HepG2 (cell line): ENCODE results near the gene IQGAP2. TPM values are rescaled to one million over a fixed set of nuclear protein-coding genes. Genes with fewer than 3 reads are reported as not detected.

Experiments
- BORCS8-MEF2B ChIP-seq: sonication (generic); formaldehyde crosslinking; IDR thresholded peaks from 2 replicates; pipeline ENCODE4 v1.8.0; 2022; ENCODE audit warnings: mild to moderate bottlenecking, missing genetic modification reagents
- FOXP1 ChIP-seq, 2 experiments: fragments of 450-650 bp in 1 of 2; IDR thresholded peaks; 2 replicates each; pipeline ENCODE4 v1.6.1; 2017 to 2018; ENCODE audit warnings: antibody characterized with exemption in 1 of 2
- GATAD1 ChIP-seq: IDR thresholded peaks from 2 replicates; pipeline ENCODE4 v1.6.1; 2016; ENCODE audit warnings: missing genetic modification reagents, missing compliant biosample characterization
- KDM5B ChIP-seq: sonication (generic); formaldehyde crosslinking; IDR thresholded peaks from 2 replicates; pipeline ENCODE4 v1.4.0; 2020; ENCODE audit warnings: missing genetic modification reagents, mild to moderate bottlenecking, borderline replicate concordance
- LCORL ChIP-seq, 2 experiments: fragments of 450-650 bp in 1 of 2; sonication (generic) in 1 of 2; formaldehyde crosslinking in 1 of 2; IDR thresholded peaks; 2 replicates each; pipeline versions ENCODE4 v1.5.0 to v1.6.1; 2017 to 2020; ENCODE audit warnings: antibody characterized with exemption in 1 of 2, missing genetic modification reagents in 1 of 2
- NFE2L1 ChIP-seq: sonication (generic); formaldehyde crosslinking; IDR thresholded peaks from 2 replicates; pipeline ENCODE4 v1.4.0; 2020; ENCODE audit warnings: missing genetic modification reagents, mild to moderate bottlenecking, borderline replicate concordance
- POGZ ChIP-seq: sonication (generic); formaldehyde crosslinking; IDR thresholded peaks from 2 replicates; pipeline ENCODE4 v1.4.0; 2020; ENCODE audit warnings: mild to moderate bottlenecking, missing genetic modification reagents
- SPEN ChIP-seq: sonication (generic); formaldehyde crosslinking; IDR thresholded peaks from 2 replicates; pipeline ENCODE4 v1.5.1; 2020; ENCODE audit warnings: low read depth, mild to moderate bottlenecking, missing genetic modification reagents
- YY1 ChIP-seq: IDR thresholded peaks from 2 replicates; pipeline ENCODE4 v1.6.1; 2011; ENCODE audit warnings: low read length, low read depth, moderate library complexity, mild to moderate bottlenecking; ENCODE audit not compliant: insufficient read depth, insufficient replicate concordance
- ZFY ChIP-seq: sonication (generic); formaldehyde crosslinking; IDR thresholded peaks from 2 replicates; pipeline ENCODE4 v1.4.0; 2020; ENCODE audit warnings: missing genetic modification reagents
- polyA plus RNA-seq, 8 experiments: library from polyadenylated mRNA; depleted of rRNA in 3 of 8; stranded (reverse) in 7 of 8; unstranded in 1 of 8; fragments of >200 nt; fragmentation: Illumina TruSeq in 4 of 8; extraction: Trizol in 4 of 8; gene quantifications; 2 replicates each; pipeline versions ENCODE4 v1.2.1 to v1.2.3, GENCODE V29; 2011 to 2016; ENCODE audit warnings: low read depth in 4 of 8, missing spikeins in 1 of 8, mixed read lengths in 1 of 8; ENCODE audit not compliant: insufficient read depth in 1 of 8
- total RNA-seq, 5 experiments: library from RNA; depleted of rRNA; stranded (reverse); fragments of >200 nt; fragmentation: Illumina TruSeq; extraction: Trizol; gene quantifications; 2 replicates each; pipeline ENCODE4 v1.2.3, GENCODE V29; 2016; ENCODE audit warnings: low read depth in 1 of 5
- TF ChIP-seq, protein P1 (sequence below): IDR thresholded peaks from 2 replicates; pipeline ENCODE4 v1.6.1; 2016; ENCODE audit warnings: low read depth, missing genetic modification reagents, missing compliant biosample characterization
- TF ChIP-seq, protein P2 (sequence below): sonication (generic); formaldehyde crosslinking; IDR thresholded peaks from 2 replicates; pipeline ENCODE4 v1.4.0; 2020; ENCODE audit warnings: mild to moderate bottlenecking, missing genetic modification reagents
- TF ChIP-seq, protein P3 (sequence below): sonication (generic); formaldehyde crosslinking; IDR thresholded peaks from 2 replicates; pipeline ENCODE4 v1.4.0; 2020; ENCODE audit warnings: missing genetic modification reagents
- TF ChIP-seq, protein P4 (sequence below): sonication (generic); formaldehyde crosslinking; IDR thresholded peaks from 2 replicates; pipeline ENCODE4 v1.5.0; 2020; ENCODE audit warnings: missing genetic modification reagents
- TF ChIP-seq, protein P5 (sequence below): sonication (generic); formaldehyde crosslinking; IDR thresholded peaks from 2 replicates; pipeline ENCODE4 v1.4.0; 2020; ENCODE audit warnings: missing genetic modification reagents

Gene IQGAP2
- total and polyA plus RNA-seq, 2 of the 13 experiments (the other 11 are each of a cell fraction or from before 2014, with no cell fraction given) = 35.2 to 83.3 TPM

DNA sequence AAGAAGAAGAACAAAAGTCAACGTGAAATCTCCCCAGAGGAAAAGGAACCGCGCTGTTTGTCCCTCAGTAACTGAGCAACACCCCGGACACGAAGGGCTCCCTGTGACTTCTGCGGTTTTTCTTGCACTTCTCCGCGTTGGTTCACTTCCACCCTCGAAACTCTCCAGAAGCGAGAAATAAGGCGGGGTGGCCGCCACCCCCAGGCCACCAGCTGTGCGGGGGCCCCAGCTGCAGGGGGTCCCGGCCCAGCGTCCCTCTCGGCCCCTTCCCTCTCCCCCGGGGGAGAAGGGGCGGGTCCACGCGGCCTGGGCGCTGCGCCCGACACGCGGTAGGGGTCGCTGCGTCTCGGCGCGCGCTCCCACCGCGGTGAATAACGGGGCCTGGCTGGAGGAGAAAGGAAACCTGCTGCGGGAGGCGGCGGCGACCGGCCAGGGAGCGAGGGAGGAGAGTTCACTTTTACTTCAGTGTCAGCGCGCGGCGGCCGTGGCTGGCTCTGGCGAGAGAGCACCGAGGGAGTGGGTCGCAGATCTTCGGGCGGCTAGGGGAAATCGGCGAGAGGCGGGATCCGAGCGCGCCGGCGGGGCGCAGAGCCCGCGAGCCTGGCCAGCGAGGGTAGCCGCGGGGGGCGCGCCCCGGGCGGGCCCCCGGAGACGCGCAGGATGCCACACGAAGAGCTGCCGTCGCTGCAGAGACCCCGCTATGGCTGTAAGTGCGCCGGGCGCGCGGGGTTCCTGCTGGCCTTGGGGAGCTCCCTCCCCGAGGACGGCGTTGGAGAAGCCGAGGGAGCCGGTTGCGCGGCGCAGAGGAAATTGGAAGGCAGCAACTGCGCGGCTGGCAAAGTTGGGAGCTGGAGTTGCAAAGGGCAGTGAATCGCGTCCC is at the start of gene IQGAP2 (continued):
- TF ChIP-seq, protein P1, sequence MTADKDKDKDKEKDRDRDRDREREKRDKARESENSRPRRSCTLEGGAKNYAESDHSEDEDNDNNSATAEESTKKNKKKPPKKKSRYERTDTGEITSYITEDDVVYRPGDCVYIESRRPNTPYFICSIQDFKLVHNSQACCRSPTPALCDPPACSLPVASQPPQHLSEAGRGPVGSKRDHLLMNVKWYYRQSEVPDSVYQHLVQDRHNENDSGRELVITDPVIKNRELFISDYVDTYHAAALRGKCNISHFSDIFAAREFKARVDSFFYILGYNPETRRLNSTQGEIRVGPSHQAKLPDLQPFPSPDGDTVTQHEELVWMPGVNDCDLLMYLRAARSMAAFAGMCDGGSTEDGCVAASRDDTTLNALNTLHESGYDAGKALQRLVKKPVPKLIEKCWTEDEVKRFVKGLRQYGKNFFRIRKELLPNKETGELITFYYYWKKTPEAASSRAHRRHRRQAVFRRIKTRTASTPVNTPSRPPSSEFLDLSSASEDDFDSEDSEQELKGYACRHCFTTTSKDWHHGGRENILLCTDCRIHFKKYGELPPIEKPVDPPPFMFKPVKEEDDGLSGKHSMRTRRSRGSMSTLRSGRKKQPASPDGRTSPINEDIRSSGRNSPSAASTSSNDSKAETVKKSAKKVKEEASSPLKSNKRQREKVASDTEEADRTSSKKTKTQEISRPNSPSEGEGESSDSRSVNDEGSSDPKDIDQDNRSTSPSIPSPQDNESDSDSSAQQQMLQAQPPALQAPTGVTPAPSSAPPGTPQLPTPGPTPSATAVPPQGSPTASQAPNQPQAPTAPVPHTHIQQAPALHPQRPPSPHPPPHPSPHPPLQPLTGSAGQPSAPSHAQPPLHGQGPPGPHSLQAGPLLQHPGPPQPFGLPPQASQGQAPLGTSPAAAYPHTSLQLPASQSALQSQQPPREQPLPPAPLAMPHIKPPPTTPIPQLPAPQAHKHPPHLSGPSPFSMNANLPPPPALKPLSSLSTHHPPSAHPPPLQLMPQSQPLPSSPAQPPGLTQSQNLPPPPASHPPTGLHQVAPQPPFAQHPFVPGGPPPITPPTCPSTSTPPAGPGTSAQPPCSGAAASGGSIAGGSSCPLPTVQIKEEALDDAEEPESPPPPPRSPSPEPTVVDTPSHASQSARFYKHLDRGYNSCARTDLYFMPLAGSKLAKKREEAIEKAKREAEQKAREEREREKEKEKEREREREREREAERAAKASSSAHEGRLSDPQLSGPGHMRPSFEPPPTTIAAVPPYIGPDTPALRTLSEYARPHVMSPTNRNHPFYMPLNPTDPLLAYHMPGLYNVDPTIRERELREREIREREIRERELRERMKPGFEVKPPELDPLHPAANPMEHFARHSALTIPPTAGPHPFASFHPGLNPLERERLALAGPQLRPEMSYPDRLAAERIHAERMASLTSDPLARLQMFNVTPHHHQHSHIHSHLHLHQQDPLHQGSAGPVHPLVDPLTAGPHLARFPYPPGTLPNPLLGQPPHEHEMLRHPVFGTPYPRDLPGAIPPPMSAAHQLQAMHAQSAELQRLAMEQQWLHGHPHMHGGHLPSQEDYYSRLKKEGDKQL (CRISPR knock-in tag) = peak; percentile 27; the same call in 1 of the 2 replicates
- TF ChIP-seq, protein P2, sequence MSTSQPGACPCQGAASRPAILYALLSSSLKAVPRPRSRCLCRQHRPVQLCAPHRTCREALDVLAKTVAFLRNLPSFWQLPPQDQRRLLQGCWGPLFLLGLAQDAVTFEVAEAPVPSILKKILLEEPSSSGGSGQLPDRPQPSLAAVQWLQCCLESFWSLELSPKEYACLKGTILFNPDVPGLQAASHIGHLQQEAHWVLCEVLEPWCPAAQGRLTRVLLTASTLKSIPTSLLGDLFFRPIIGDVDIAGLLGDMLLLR = peak; percentile 77
- TF ChIP-seq, protein P3, sequence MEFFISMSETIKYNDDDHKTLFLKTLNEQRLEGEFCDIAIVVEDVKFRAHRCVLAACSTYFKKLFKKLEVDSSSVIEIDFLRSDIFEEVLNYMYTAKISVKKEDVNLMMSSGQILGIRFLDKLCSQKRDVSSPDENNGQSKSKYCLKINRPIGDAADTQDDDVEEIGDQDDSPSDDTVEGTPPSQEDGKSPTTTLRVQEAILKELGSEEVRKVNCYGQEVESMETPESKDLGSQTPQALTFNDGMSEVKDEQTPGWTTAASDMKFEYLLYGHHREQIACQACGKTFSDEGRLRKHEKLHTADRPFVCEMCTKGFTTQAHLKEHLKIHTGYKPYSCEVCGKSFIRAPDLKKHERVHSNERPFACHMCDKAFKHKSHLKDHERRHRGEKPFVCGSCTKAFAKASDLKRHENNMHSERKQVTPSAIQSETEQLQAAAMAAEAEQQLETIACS (CRISPR knock-in tag) = peak; percentile 72
- peak; percentile 77 for TF ChIP-seq POGZ
- peak; percentile 69 for TF ChIP-seq BORCS8-MEF2B
- TF ChIP-seq ZFY (CRISPR knock-in tag) = peak; percentile 85
- TF ChIP-seq LCORL (IDR thresholded peaks at IDR 0.05) = no peak
- peak; percentile 70; the same call in 1 of the 2 replicates for TF ChIP-seq LCORL (CRISPR knock-in tag; IDR thresholded peaks at IDR 0.05)
- TF ChIP-seq SPEN (CRISPR knock-in tag) = peak; percentile 40; the same call in 1 of the 2 replicates
- TF ChIP-seq FOXP1 (IDR thresholded peaks at IDR 0.05) = no peak
- no peak for TF ChIP-seq FOXP1 (CRISPR knock-in tag; IDR thresholded peaks at IDR 0.05)
- TF ChIP-seq, protein P4, sequence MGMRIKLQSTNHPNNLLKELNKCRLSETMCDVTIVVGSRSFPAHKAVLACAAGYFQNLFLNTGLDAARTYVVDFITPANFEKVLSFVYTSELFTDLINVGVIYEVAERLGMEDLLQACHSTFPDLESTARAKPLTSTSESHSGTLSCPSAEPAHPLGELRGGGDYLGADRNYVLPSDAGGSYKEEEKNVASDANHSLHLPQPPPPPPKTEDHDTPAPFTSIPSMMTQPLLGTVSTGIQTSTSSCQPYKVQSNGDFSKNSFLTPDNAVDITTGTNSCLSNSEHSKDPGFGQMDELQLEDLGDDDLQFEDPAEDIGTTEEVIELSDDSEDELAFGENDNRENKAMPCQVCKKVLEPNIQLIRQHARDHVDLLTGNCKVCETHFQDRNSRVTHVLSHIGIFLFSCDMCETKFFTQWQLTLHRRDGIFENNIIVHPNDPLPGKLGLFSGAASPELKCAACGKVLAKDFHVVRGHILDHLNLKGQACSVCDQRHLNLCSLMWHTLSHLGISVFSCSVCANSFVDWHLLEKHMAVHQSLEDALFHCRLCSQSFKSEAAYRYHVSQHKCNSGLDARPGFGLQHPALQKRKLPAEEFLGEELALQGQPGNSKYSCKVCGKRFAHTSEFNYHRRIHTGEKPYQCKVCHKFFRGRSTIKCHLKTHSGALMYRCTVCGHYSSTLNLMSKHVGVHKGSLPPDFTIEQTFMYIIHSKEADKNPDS (CRISPR knock-in tag) = no peak
- TF ChIP-seq NFE2L1 (CRISPR knock-in tag) = no peak
- peak; percentile 53; the same call in 1 of the 2 replicates for TF ChIP-seq KDM5B (CRISPR knock-in tag)
- TF ChIP-seq, protein P5, sequence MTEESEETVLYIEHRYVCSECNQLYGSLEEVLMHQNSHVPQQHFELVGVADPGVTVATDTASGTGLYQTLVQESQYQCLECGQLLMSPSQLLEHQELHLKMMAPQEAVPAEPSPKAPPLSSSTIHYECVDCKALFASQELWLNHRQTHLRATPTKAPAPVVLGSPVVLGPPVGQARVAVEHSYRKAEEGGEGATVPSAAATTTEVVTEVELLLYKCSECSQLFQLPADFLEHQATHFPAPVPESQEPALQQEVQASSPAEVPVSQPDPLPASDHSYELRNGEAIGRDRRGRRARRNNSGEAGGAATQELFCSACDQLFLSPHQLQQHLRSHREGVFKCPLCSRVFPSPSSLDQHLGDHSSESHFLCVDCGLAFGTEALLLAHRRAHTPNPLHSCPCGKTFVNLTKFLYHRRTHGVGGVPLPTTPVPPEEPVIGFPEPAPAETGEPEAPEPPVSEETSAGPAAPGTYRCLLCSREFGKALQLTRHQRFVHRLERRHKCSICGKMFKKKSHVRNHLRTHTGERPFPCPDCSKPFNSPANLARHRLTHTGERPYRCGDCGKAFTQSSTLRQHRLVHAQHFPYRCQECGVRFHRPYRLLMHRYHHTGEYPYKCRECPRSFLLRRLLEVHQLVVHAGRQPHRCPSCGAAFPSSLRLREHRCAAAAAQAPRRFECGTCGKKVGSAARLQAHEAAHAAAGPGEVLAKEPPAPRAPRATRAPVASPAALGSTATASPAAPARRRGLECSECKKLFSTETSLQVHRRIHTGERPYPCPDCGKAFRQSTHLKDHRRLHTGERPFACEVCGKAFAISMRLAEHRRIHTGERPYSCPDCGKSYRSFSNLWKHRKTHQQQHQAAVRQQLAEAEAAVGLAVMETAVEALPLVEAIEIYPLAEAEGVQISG (CRISPR knock-in tag) = peak; percentile 62
- peak; percentile 60; the same call in 1 of the 2 replicates for TF ChIP-seq GATAD1 (CRISPR knock-in tag)
- TF ChIP-seq YY1 = peak; percentile 66
